Lower lobe of right lung (tissue), 2 donors: ENCODE data around the gene ACAD9. TPM values are rescaled to one million over a fixed set of nuclear protein-coding genes. Genes with fewer than 3 reads are reported as not detected.

Experiments used
- ATAC-seq, 2 donors: fragments of 200-7000 bp; cut with Tn5 transposase; one replicate each; pipeline ENCODE4 v1.9.1; 2020 to 2022; ENCODE audit warnings: mild to moderate bottlenecking in 2 of 2, moderate library complexity in 2 of 2
- DNase-seq: peaks from one replicate; pipeline ENCODE4 v3.0.0-alpha.2; 2020
- H3K27ac ChIP-seq: fragments of 200-600 bp; one replicate; pipeline ENCODE4 v1.8.0; 2022
- H3K27me3 ChIP-seq: fragments of 200-600 bp; one replicate; pipeline ENCODE4 v1.8.0; 2022; ENCODE audit warnings: low read depth
- H3K36me3 ChIP-seq: fragments of 200-600 bp; one replicate; pipeline ENCODE4 v1.8.0; 2022; ENCODE audit warnings: mild to moderate bottlenecking
- H3K4me1 ChIP-seq: fragments of 200-600 bp; one replicate; pipeline ENCODE4 v1.8.0; 2022
- H3K4me3 ChIP-seq: fragments of 200-600 bp; one replicate; pipeline ENCODE4 v1.8.0; 2022; ENCODE audit warnings: mild to moderate bottlenecking
- H3K9me3 ChIP-seq: fragments of 200-600 bp; one replicate; pipeline ENCODE4 v1.8.0; 2022
- CTCF ChIP-seq: fragments of 200-600 bp; IDR thresholded peaks from one replicate; pipeline ENCODE4 v1.8.0; 2022; ENCODE audit warnings: antibody characterized with exemption, mild to moderate bottlenecking
- intact Hi-C: fragments of 100-400 bp; cut with DNase I; formaldehyde crosslinking; loops from one replicate; pipeline ENCODE4 v1.11.0; 2022
- total RNA-seq: library from RNA; stranded (reverse); fragmentation: NEBNext Ultra II Directional; extraction: Animal tissue kit (Norgen Biotek cat#: 25700); gene quantifications from one replicate; pipeline ENCODE4 v1.2.1, GENCODE V29; 2021
- donor health status: DM: no; HTN: yes; CAD: no; lungs with severe emphysema.

ACAD9 gene
- total RNA-seq, 1 donor from 2014 or later, result 38.0 TPM

GRCh38 chr3:128848936-128849335 lies 30.5 kb upstream of the ACAD9 start:
- no peak for TF ChIP-seq CTCF
- no peak overlapping the region for H3K27ac ChIP-seq
- DNase-seq (no peak), ATAC-seq (no peak)
- no peaks in the 10 kb centered on the region for H3K36me3 ChIP-seq
- intact Hi-C loops, result no loop called here
- peaks cover 5% of the 10 kb centered on the region for H3K9me3 ChIP-seq
- H3K4me1 ChIP-seq, result peaks cover 9% of the 10 kb centered on the region
- H3K27me3 ChIP-seq, result no peaks in the 10 kb centered on the region
- H3K4me3 ChIP-seq, result no peak overlapping the region

DNA sequence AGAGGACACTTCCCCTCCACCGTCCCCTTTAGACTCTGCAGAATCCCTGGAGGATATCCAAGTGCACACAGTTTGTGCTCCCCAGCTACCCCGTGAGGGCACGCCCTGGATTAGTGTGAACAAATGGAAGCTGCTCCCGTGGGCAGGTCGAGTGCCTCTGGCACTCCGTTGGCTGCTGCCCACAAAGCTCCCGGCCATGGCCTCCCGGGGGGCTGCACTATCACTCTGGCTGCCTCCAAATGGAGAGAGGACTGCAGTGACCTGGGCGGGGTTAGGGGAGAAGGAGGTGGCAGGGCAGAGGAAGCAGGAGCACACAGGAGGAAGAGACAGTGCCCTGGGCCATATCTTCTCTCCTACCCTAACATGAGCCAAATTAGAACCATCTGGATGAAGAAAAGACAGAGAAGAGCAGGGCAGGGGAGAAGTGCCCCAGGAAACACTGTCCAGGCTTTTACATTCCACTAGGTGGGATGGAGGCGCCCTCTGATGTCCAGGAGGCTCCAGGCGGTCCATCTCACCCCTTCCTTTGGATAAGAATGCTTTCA lies 29.4 kb upstream of the ACAD9 start:
- DNase-seq (no peak), ATAC-seq (no peak)
- Histone ChIP-seq H3K4me3 (no peak overlapping the region), H3K9me3 (peaks cover 15% of the 10 kb centered on the region), H3K36me3 (no peaks in the 10 kb centered on the region), H3K27ac (no peak overlapping the region), H3K4me1 (peaks cover 9% of the 10 kb centered on the region), H3K27me3 (no peaks in the 10 kb centered on the region)
- intact Hi-C loops, result no loop called here
- no peak for TF ChIP-seq CTCF

DNA sequence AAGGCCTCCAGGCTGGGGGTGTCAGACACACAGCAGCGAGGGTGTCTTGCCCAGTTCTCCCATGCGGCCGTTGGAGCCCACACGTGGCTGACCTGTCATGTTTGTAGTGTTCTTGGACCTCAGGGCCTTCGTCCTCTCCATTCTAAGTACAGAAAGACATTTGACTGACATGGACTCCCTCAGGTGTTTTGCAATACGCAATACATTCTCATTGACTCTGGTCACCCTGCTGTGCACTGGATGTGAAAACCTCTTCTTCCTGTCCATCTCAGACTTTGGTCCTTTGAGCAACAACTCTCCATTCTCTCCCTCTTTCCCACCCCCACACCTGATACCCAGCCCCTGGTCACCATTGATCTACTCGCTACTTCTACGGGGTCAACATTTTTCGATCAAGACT lies 28.9 kb upstream of the ACAD9 start:
- H3K27me3 ChIP-seq, result no peaks in the 10 kb centered on the region
- ATAC-seq (no peak), DNase-seq (no peak)
- intact Hi-C loops, result no loop called here
- H3K36me3 ChIP-seq, result no peaks in the 10 kb centered on the region
- peaks cover 6% of the 10 kb centered on the region for H3K4me1 ChIP-seq
- no peak for TF ChIP-seq CTCF
- no peak overlapping the region for H3K4me3 ChIP-seq
- no peak overlapping the region for H3K27ac ChIP-seq
- peaks cover 15% of the 10 kb centered on the region for H3K9me3 ChIP-seq

- no peak for DNase-seq
- Histone ChIP-seq H3K27me3 (no peaks in the 10 kb centered on the region), H3K9me3 (peaks cover 15% of the 10 kb centered on the region), H3K27ac (no peak overlapping the region), H3K4me1 (no peaks in the 10 kb centered on the region), H3K36me3 (no peaks in the 10 kb centered on the region), H3K4me3 (no peak overlapping the region)
- ATAC-seq, result no peak
- intact Hi-C loops, result no loop called here
- TF ChIP-seq CTCF, result no peak
Observed at GRCh38 chr3:128851601-128852000, 27.8 kb upstream of the ACAD9 start.

- ATAC-seq (no peak), DNase-seq (no peak)
- TF ChIP-seq CTCF, result no peak
- H3K27ac ChIP-seq, result no peak overlapping the region
- intact Hi-C loops, result no loop called here
- no peak overlapping the region for H3K4me3 ChIP-seq
- no peaks in the 10 kb centered on the region for H3K36me3 ChIP-seq
- H3K4me1 ChIP-seq, result no peaks in the 10 kb centered on the region
- H3K27me3 ChIP-seq, result no peaks in the 10 kb centered on the region
- peaks cover 25% of the 10 kb centered on the region for H3K9me3 ChIP-seq
Observed at GRCh38 chr3:128853826-128854225, 25.6 kb upstream of the ACAD9 start.

- no peak overlapping the region for H3K4me3 ChIP-seq
- TF ChIP-seq CTCF, result no peak
- H3K27ac ChIP-seq, result no peak overlapping the region
Observed at GRCh38 chr3:128854475-128854874, 24.9 kb upstream of the ACAD9 start.

More at GRCh38 chr3:128854475-128854874, 24.9 kb upstream of the ACAD9 start:
- no peak for DNase-seq
- intact Hi-C loops, result no loop called here
- Histone ChIP-seq H3K27me3 (no peaks in the 10 kb centered on the region), H3K9me3 (peaks cover 32% of the 10 kb centered on the region), H3K4me1 (no peaks in the 10 kb centered on the region), H3K36me3 (no peaks in the 10 kb centered on the region)
- ATAC-seq, result peak in 1 of 2 donors; percentile 43
